Measurements from ENCODE around the gene AGAP1. TPM values are rescaled to one million over a fixed set of nuclear protein-coding genes. Genes with fewer than 3 reads are reported as not detected.

AGAP1 gene
- total RNA-seq, 1 donor from 2014 or later = 21.1 TPM

DNA sequence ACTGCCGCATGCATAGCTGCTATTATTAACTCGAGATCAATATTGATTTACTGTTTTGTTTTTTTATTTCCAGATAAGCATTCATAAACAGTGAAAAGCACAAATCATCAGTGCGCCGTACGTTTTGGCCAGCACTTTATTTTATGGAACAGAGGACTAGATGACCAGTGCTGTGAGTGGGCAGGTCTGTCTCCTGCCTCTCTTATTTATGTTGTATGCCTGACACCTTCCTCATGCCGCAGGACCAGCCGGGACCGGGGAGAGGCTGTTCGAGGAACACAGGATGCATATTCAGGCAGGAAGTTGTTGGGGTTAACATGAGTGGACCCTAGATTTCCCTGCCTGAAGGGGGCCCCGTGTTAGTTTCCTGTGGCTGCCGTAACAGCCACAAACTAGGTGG, 72.6 kb downstream of the AGAP1 start:
- no peaks in the 10 kb centered on the region for H3K36me3 ChIP-seq
- no peak for TF ChIP-seq POLR2AphosphoS5 (IDR thresholded peaks at IDR 0.05; ENCODE audit: insufficient read depth in 1 of 2, low read depth in 1 of 2)
- TF ChIP-seq POLR2A (IDR thresholded peaks at IDR 0.05) = no peak
- TF ChIP-seq, protein P1, sequence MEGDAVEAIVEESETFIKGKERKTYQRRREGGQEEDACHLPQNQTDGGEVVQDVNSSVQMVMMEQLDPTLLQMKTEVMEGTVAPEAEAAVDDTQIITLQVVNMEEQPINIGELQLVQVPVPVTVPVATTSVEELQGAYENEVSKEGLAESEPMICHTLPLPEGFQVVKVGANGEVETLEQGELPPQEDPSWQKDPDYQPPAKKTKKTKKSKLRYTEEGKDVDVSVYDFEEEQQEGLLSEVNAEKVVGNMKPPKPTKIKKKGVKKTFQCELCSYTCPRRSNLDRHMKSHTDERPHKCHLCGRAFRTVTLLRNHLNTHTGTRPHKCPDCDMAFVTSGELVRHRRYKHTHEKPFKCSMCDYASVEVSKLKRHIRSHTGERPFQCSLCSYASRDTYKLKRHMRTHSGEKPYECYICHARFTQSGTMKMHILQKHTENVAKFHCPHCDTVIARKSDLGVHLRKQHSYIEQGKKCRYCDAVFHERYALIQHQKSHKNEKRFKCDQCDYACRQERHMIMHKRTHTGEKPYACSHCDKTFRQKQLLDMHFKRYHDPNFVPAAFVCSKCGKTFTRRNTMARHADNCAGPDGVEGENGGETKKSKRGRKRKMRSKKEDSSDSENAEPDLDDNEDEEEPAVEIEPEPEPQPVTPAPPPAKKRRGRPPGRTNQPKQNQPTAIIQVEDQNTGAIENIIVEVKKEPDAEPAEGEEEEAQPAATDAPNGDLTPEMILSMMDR (IDR thresholded peaks at IDR 0.05) = no peak
- no peak overlapping the region for H3K27ac ChIP-seq
- H3K4me3 ChIP-seq = no peak overlapping the region
- H3K4me1 ChIP-seq = peaks cover 39% of the 10 kb centered on the region
- no peak for DNase-seq (ENCODE audit: extremely low spot score in 2 of 2)
- no peaks in the 10 kb centered on the region for H3K9me3 ChIP-seq
- intact Hi-C loops (cut with DNase I) = no loop called here
- H3K27me3 ChIP-seq = no peaks in the 10 kb centered on the region

DNA sequence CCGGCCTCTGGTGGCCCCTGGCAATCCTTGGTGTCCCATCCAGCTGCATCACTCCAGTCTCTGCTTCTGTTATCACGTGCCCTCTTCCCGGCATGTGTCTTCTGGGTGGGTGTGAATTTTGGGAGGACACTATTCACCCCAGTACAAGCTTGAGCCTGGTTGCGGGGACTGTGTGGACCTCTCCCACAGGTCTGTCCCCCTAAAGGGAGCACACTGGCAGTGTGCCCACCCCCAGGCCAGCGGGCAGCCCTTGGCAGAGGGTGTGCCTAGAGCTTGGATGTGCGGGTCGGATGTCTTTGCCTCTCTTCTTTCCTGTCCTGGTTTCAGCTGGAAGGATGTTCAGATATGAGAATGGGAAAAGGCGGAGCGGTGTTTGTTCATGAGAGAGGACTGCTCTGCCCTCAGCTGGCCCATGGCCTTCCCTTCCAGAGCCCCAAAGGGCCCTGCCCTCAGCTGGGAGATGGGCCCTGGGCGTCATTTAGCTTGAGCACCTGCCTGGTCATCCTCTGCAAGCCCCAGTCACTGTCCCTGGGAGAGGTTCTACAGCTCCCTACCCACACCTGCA, 73.2 kb downstream of the AGAP1 start:
- DNase-seq (ENCODE audit: extremely low spot score in 2 of 2) = no peak
- peaks cover 34% of the 10 kb centered on the region for H3K4me1 ChIP-seq
- no peaks in the 10 kb centered on the region for H3K27me3 ChIP-seq
- intact Hi-C loops (cut with DNase I) = no loop called here
- H3K27ac ChIP-seq = no peak overlapping the region
- H3K36me3 ChIP-seq = no peaks in the 10 kb centered on the region
- no peaks in the 10 kb centered on the region for H3K9me3 ChIP-seq
- TF ChIP-seq POLR2AphosphoS5 (IDR thresholded peaks at IDR 0.05; ENCODE audit: insufficient read depth in 1 of 2, low read depth in 1 of 2) (no peak), POLR2A (IDR thresholded peaks at IDR 0.05) (no peak)
- TF ChIP-seq, protein P1 (IDR thresholded peaks at IDR 0.05) = no peak
- H3K4me3 ChIP-seq = no peak overlapping the region

DNA sequence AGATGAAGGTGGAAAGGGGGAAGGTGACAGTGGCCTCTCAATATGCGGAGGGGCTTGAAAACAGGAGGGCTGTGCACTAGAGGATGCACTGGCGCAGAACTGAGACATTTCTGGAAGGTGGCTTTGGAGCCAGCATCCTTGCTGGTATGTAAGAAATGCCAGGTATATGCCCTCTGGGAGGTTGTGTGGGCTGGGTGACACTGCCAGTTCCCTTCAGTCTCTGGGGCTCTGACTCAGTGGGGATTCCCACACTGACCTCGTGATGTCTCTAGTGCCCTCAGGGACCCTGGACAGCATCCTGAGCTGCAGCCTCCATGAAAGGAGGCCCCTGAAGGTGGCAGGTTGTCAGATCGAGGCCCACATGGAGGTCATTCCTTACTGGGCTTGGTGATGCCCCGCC, 74.0 kb downstream of the AGAP1 start:
- no peaks in the 10 kb centered on the region for H3K36me3 ChIP-seq
- no peak for DNase-seq (ENCODE audit: extremely low spot score in 2 of 2)
- H3K9me3 ChIP-seq = no peaks in the 10 kb centered on the region
- no peak overlapping the region for H3K27ac ChIP-seq
- TF ChIP-seq POLR2AphosphoS5 (IDR thresholded peaks at IDR 0.05; ENCODE audit: insufficient read depth in 1 of 2, low read depth in 1 of 2) = no peak
- TF ChIP-seq POLR2A (IDR thresholded peaks at IDR 0.05) = no peak
- TF ChIP-seq, protein P1 (IDR thresholded peaks at IDR 0.05) = no peak
- no peak overlapping the region for H3K4me3 ChIP-seq
- H3K4me1 ChIP-seq = peaks cover 26% of the 10 kb centered on the region
- H3K27me3 ChIP-seq = no peaks in the 10 kb centered on the region
- intact Hi-C loops (cut with DNase I) = no loop called here

DNA sequence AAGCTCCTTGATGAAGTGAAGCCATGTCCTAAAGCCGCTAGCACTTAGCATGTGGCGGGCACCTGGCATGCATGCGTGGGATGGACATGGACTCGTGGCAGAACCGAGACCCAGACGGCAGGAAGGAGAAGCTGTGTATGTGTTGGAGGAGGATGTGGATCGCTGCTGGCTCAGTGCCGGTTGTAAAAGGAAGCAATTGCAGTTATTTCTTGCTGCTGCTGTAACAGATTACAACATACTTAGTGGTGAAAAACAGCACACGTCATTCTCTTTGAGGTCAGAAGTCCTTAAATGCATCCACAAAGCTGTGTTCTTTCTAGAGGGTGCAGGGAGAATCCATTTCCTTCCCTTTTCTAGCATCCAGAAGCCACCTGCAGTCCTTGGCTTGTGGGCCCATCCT, 74.6 kb downstream of the AGAP1 start:
- TF ChIP-seq, protein P1 (IDR thresholded peaks at IDR 0.05) = no peak
- TF ChIP-seq POLR2A (IDR thresholded peaks at IDR 0.05) (no peak), POLR2AphosphoS5 (IDR thresholded peaks at IDR 0.05; ENCODE audit: insufficient read depth in 1 of 2, low read depth in 1 of 2) (no peak)
- no peak overlapping the region for H3K27ac ChIP-seq
- no peak for DNase-seq (ENCODE audit: extremely low spot score in 2 of 2)

DNA sequence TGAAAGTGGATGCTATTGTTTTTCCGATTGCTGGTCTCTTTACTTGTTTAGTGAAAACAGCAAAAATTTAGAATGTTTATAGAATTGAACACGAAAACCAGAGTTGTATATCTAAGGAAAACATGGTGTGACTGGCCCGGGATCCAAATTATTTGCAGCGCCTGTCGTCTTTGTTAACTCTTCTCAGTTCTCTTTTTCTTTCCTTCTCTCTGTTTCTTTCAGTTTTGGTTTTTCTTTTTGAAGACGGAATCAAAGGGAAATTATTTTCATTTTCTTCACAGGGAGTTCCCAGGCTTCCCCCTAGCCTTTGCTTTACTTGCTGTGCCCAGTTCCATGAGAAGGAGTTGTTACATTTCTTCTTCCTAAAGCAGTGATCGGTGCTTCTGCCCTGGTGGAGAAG, 76.0 kb downstream of the AGAP1 start:
- no peak for DNase-seq (ENCODE audit: extremely low spot score in 2 of 2)
- Histone ChIP-seq H3K4me3 (peak overlapping the region; percentile 7 to 8), H3K27ac (peak overlapping the region; percentile 9), H3K27me3 (no peaks in the 10 kb centered on the region), H3K4me1 (peaks cover 7% of the 10 kb centered on the region), H3K36me3 (no peaks in the 10 kb centered on the region), H3K9me3 (no peaks in the 10 kb centered on the region)
- no peak for TF ChIP-seq POLR2A (IDR thresholded peaks at IDR 0.05)
- TF ChIP-seq, protein P1 (IDR thresholded peaks at IDR 0.05) = no peak
- no peak for TF ChIP-seq POLR2AphosphoS5 (IDR thresholded peaks at IDR 0.05; ENCODE audit: insufficient read depth in 1 of 2, low read depth in 1 of 2)
- intact Hi-C loops (cut with DNase I) = no loop called here

More for the DNA sequence above, 74.6 kb downstream of the AGAP1 start:
- Histone ChIP-seq H3K36me3 (no peaks in the 10 kb centered on the region), H3K4me3 (no peak overlapping the region), H3K4me1 (peaks cover 21% of the 10 kb centered on the region), H3K27me3 (no peaks in the 10 kb centered on the region), H3K9me3 (no peaks in the 10 kb centered on the region)
- intact Hi-C loops (cut with DNase I) = no loop called here

All from vagina (tissue), 2 donors.